Thymus (tissue), 11 donors: ENCODE results near the gene STIL. TPM values are rescaled to one million over a fixed set of nuclear protein-coding genes. Genes with fewer than 3 reads are reported as not detected.

Experiments
- DNase-seq, 9 donors: peaks; one replicate each; pipeline ENCODE4 v3.0.0-alpha.2; 2013; ENCODE audit warnings: low spot score in 9 of 9, low read depth in 6 of 9, missing footprints in 1 of 9
- H3K27ac ChIP-seq, 2 donors: one replicate each; pipeline ENCODE4 v1.5.1; 2013; ENCODE audit warnings: control low read depth in 1 of 2, low read depth in 1 of 2, low read length in 1 of 2, mild to moderate bottlenecking in 1 of 2, moderate library complexity in 1 of 2
- H3K27me3 ChIP-seq, 2 donors: one replicate each; pipeline ENCODE4 v1.5.1; 2013; ENCODE audit warnings: low read length in 1 of 2; ENCODE audit not compliant: control insufficient read depth in 2 of 2, insufficient read depth in 1 of 2
- H3K36me3 ChIP-seq, 2 donors: one replicate each; pipeline ENCODE4 v1.5.1; 2013; ENCODE audit warnings: low read length in 1 of 2, mild to moderate bottlenecking in 1 of 2, moderate library complexity in 1 of 2; ENCODE audit not compliant: control insufficient read depth in 2 of 2, insufficient read depth in 2 of 2
- H3K4me1 ChIP-seq, 2 donors: one replicate each; pipeline ENCODE4 v1.5.1; 2013; ENCODE audit warnings: low read length in 2 of 2; ENCODE audit not compliant: control insufficient read depth in 2 of 2, insufficient read depth in 2 of 2
- H3K4me3 ChIP-seq, 2 donors: one replicate each; pipeline ENCODE4 v1.5.1; 2013; ENCODE audit warnings: low read length in 2 of 2, control low read depth in 1 of 2, mild to moderate bottlenecking in 1 of 2
- H3K9me3 ChIP-seq, 2 donors: one replicate each; pipeline ENCODE4 v1.5.1; 2013; ENCODE audit warnings: low read length in 1 of 2, mild to moderate bottlenecking in 1 of 2; ENCODE audit not compliant: control insufficient read depth in 2 of 2, insufficient read depth in 1 of 2
- WGBS: extraction: QIAGEN DNeasy Blood & Tissue Kit; methylation state at CpG from one replicate; pipeline ENCODE4 v1.1.7; 2013; 5-methylcytosine and 5-hydroxymethylcytosine counted together
- polyA plus RNA-seq: library from polyadenylated mRNA; stranded (reverse); fragments of 200-250 nt; gene quantifications from one replicate; pipeline ENCODE4 v1.2.3, GENCODE V29; 2013
- total RNA-seq: library from RNA; stranded (reverse); fragments of 120-200 nt; gene quantifications from one replicate; pipeline ENCODE4 v1.2.4, GENCODE V29; 2013
- donor health status: healthy.

The STIL gene
- total and polyA plus RNA-seq, 2 donors: 1.1 to 17.7 TPM

GRCh38 chr1:47235241-47235681 lies 78.7 kb downstream of the STIL start:
- DNase-seq: no peak
- no peaks in the 10 kb centered on the region for H3K36me3 ChIP-seq
- no peak overlapping the region for H3K27ac ChIP-seq
- H3K4me1 ChIP-seq: peaks cover 3 to 20% of the 10 kb centered on the region in 2 donors
- H3K9me3 ChIP-seq: no peaks in the 10 kb centered on the region
- 15% methylated on average over 21 of the region's 21 CpGs for WGBS
- H3K27me3 ChIP-seq: peaks cover 33 to 60% of the 10 kb centered on the region in 2 donors
- H3K4me3 ChIP-seq: no peak overlapping the region

GRCh38 chr1:47233186-47233585 lies 80.8 kb downstream of the STIL start:
- no peak for DNase-seq
- Histone ChIP-seq H3K27me3 (peaks cover 45 to 79% of the 10 kb centered on the region in 2 donors), H3K4me1 (peaks cover 0 to 16% of the 10 kb centered on the region in 2 donors), H3K36me3 (no peaks in the 10 kb centered on the region), H3K9me3 (no peaks in the 10 kb centered on the region), H3K27ac (no peak overlapping the region), H3K4me3 (no peak overlapping the region)
- WGBS: 93% methylated on average over 6 of the region's 6 CpGs

GRCh38 chr1:47232187-47232874 lies 81.6 kb downstream of the STIL start, which contains the start of gene TAL1:
TAL1 (minus strand) TSS chr1:47232225; CDS start chr1:47225888, 6,337 bp downstream.
- no peak for DNase-seq
- no peaks in the 10 kb centered on the region for H3K36me3 ChIP-seq
- H3K4me3 ChIP-seq: no peak within 1 kb of the TSS
- H3K27me3 ChIP-seq: peaks cover 51 to 88% of the 10 kb centered on the region in 2 donors
- H3K4me1 ChIP-seq: peaks cover 0 to 16% of the 10 kb centered on the region in 2 donors
- 6% methylated on average over 51 of the region's 51 CpGs for WGBS
- no peaks in the 10 kb centered on the region for H3K9me3 ChIP-seq
- peak within 1 kb of the TSS in 1 of 2 donors; percentile 30 for H3K27ac ChIP-seq

GRCh38 chr1:47231301-47232186 lies 82.4 kb downstream of the STIL start:
- Histone ChIP-seq H3K4me3 (no peak overlapping the region), H3K9me3 (no peaks in the 10 kb centered on the region), H3K4me1 (peaks cover 0 to 16% of the 10 kb centered on the region in 2 donors), H3K27ac (peak overlapping the region in 1 of 2 donors; percentile 17), H3K36me3 (no peaks in the 10 kb centered on the region), H3K27me3 (peaks cover 59 to 95% of the 10 kb centered on the region in 2 donors)
- WGBS: 2% methylated on average over 62 of the region's 62 CpGs
- DNase-seq: peak in 6 of 9 donors; percentile 10 to 53 (median 24)

- Histone ChIP-seq H3K4me3 (no peak overlapping the region), H3K9me3 (no peaks in the 10 kb centered on the region), H3K4me1 (peaks cover 0 to 15% of the 10 kb centered on the region in 2 donors), H3K36me3 (no peaks in the 10 kb centered on the region), H3K27ac (no peak overlapping the region), H3K27me3 (peaks cover 66 to 100% of the 10 kb centered on the region in 2 donors)
- 3% methylated on average over 44 of the region's 44 CpGs for WGBS
- DNase-seq: peak in 1 of 9 donors; percentile 39
Observed at GRCh38 chr1:47230692-47231300, 83.2 kb downstream of the STIL start.

- 8% methylated on average over 23 of the region's 23 CpGs for WGBS
- Histone ChIP-seq H3K4me3 (no peak overlapping the region), H3K27ac (no peak overlapping the region), H3K4me1 (peaks cover 2 to 8% of the 10 kb centered on the region in 2 donors), H3K27me3 (peaks cover 69 to 100% of the 10 kb centered on the region in 2 donors), H3K9me3 (no peaks in the 10 kb centered on the region), H3K36me3 (no peaks in the 10 kb centered on the region)
- DNase-seq: peak in 1 of 9 donors; percentile 22
Observed at GRCh38 chr1:47229886-47230691, 83.9 kb downstream of the STIL start.

- Histone ChIP-seq H3K27ac (no peak overlapping the region), H3K4me1 (peaks cover 2 to 8% of the 10 kb centered on the region in 2 donors), H3K9me3 (no peaks in the 10 kb centered on the region), H3K27me3 (peaks cover 74 to 100% of the 10 kb centered on the region in 2 donors), H3K36me3 (no peaks in the 10 kb centered on the region), H3K4me3 (no peak overlapping the region)
- DNase-seq: no peak
- 16% methylated on average over 35 of the region's 35 CpGs for WGBS
Observed at GRCh38 chr1:47229031-47229885, 84.7 kb downstream of the STIL start.

GRCh38 chr1:47228644-47229030 lies 85.3 kb downstream of the STIL start:
- 75% methylated on average over 12 of the region's 12 CpGs for WGBS
- DNase-seq: no peak
- Histone ChIP-seq H3K9me3 (no peaks in the 10 kb centered on the region), H3K4me1 (peaks cover 2 to 8% of the 10 kb centered on the region in 2 donors), H3K27ac (no peak overlapping the region), H3K36me3 (no peaks in the 10 kb centered on the region), H3K4me3 (no peak overlapping the region), H3K27me3 (peaks cover 74 to 100% of the 10 kb centered on the region in 2 donors)
